Prostate gland (tissue), 2 donors: ENCODE data around the gene FYB2.

Experiments
- CTCF ChIP-seq, 4 experiments: fragments of 200-600 bp in 2 of 4; fragments of 450-650 bp in 2 of 4; sonication (generic) in 2 of 4; IDR thresholded peaks; 1 replicate in 3 of 4; 2 replicates in 1 of 4; pipeline ENCODE4 v1.5.1; 2016 to 2019; ENCODE audit warnings: antibody characterized with exemption in 4 of 4, mild to moderate bottlenecking in 2 of 4, moderate library complexity in 2 of 4
- POLR2A ChIP-seq: fragments of 450-650 bp; IDR thresholded peaks from one replicate; pipeline ENCODE4 v1.6.1; 2016; ENCODE audit warnings: antibody characterized with exemption, mild to moderate bottlenecking

- TF ChIP-seq CTCF (IDR thresholded peaks at IDR 0.05): no peak
- TF ChIP-seq POLR2A: no peak
Measured at GRCh38 chr1:56683569-56683968, 135.6 kb downstream of the FYB2 start.
